BLaER1 treated with 17β-estradiol and CSF1 and Interleukin-3, amounts not matched to agents 10 nM and 100 nM (cell line): ENCODE measurements around the gene RHNO1.
A peak's percentile ranks its signal among the peaks of the same experiment; 100 is the strongest.

Source experiments
- H3K27ac ChIP-seq, 11 experiments: shearing (Covaris generic); formaldehyde crosslinking; 2 replicates each; pipeline ENCODE4 v1.8.1; 2022
- H3K27me3 ChIP-seq, 11 experiments: shearing (Covaris generic); formaldehyde crosslinking; 2 replicates each; pipeline ENCODE4 v1.8.1; 2022
- H3K36me3 ChIP-seq, 11 experiments: shearing (Covaris generic); formaldehyde crosslinking; 2 replicates each; pipeline ENCODE4 v1.8.1; 2022
- H3K4me1 ChIP-seq, 10 experiments: shearing (Covaris generic); formaldehyde crosslinking; 2 replicates each; pipeline ENCODE4 v1.8.1; 2022
- H3K4me2 ChIP-seq, 11 experiments: shearing (Covaris generic); formaldehyde crosslinking; 2 replicates each; pipeline ENCODE4 v1.8.1; 2022
- H3K4me3 ChIP-seq, 10 experiments: shearing (Covaris generic); formaldehyde crosslinking; 2 replicates each; pipeline ENCODE4 v1.8.1; 2022
- H3K9ac ChIP-seq, 11 experiments: shearing (Covaris generic); formaldehyde crosslinking; 2 replicates each; pipeline ENCODE4 v1.8.1; 2022
- H3K9me3 ChIP-seq, 11 experiments: shearing (Covaris generic); formaldehyde crosslinking; replicated peaks in 1 of 11; 2 replicates each; pipeline ENCODE4 v1.8.1; 2022
- H4K20me1 ChIP-seq, 11 experiments: shearing (Covaris generic); formaldehyde crosslinking; 2 replicates each; pipeline ENCODE4 v1.8.1; 2022
- Cebpa-rat ChIP-seq, 11 experiments: shearing (Covaris generic); IDR thresholded peaks; 2 replicates each; pipeline ENCODE4 v1.8.1; 2022

The RHNO1 gene

DNA sequence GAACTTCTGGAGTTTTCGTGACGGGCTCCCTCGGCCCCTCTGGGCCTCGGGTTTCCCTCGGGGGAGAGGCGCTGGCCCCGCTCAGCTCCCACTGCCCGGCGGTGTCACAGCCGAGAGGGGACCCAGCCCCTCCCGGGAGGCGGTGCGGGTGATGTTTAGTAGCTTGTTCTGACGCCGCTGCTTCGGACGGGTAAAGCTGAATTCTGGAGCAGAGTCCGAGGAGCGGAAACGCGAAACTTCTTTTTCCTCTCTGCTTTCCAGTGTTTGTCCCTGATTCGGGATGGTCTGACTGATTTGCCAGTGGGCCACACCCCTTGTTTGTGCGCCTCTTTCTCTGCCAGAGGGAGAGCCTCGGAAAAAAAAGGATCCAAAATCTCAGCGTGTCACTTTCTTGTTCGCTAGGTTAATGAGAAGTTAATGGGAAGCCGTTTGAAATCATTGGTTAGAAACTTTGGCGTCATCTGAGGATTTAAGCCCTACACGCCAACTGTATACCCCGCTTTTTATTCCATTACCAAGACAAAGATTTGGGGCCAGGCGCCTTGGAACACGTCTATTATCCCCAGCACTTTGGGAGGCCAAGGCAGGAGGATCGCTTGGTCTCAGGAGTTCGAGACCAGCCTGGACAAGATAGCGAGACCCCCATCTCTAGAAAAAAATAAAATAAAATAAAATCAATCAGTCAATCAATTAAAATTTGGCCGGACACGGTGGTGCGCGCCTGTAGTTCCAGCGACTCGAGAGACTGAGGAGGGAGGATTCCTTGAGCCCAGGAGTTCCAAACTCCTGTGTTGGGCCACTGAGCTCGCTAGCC, 14.4 kb downstream of the RHNO1 start:
- Histone ChIP-seq H3K9ac (peak overlapping the region; percentile 77 to 90 (median 85)), H3K9me3 (no peaks in the 10 kb centered on the region), H3K4me1 (peaks cover 17 to 27% (median 25%) of the 10 kb centered on the region in 10 experiments), H3K27ac (peak overlapping the region; percentile 26 to 84 (median 72); a peak in 21 of 22 replicates), H3K27me3 (no peaks in the 10 kb centered on the region), H4K20me1 (peaks cover 0 to 18% (median 0%) of the 10 kb centered on the region in 11 experiments; a peak in 4 of 22 replicates), H3K4me2 (peak overlapping the region; percentile 79 to 94 (median 89)), H3K4me3 (peak overlapping the region; percentile 77 to 90 (median 86)), H3K36me3 (peaks cover 23 to 34% (median 30%) of the 10 kb centered on the region in 11 experiments; a peak in 21 of 22 replicates)
- no peak for TF ChIP-seq Cebpa-rat (IDR thresholded peaks at IDR 0.05)

DNA sequence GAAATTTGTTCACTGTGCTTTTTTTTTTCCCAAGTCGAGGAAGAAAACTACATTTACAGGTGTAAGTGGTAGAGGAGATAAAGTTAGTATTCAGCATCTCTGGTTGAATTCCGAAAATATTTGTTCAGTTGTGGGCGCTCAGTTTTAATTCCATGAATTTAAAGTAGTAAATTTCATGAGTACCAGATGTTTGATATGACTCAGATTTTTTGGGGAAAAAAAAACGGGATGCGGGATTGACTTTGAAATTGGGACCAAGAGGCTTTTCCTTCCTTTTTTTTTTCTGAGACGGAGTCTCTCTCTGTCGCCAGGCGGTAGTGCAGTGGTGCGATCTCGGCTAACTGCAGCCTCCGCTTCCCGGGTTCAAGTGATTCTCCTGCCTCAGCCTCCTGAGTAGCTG, 15.2 kb downstream of the RHNO1 start:
- peak overlapping the region in 1 of 11 experiments; percentile 86; a peak in 2 of 22 replicates for H3K9ac ChIP-seq
- no peak overlapping the region for H3K27ac ChIP-seq
- no peaks in the 10 kb centered on the region for H3K9me3 ChIP-seq
- peaks cover 0 to 12% (median 0%) of the 10 kb centered on the region in 11 experiments; a peak in 3 of 22 replicates for H4K20me1 ChIP-seq
- peak overlapping the region in 2 of 10 experiments; percentile 81 to 90; a peak in 3 of 20 replicates for H3K4me3 ChIP-seq
- H3K4me1 ChIP-seq, result peaks cover 17 to 27% (median 25%) of the 10 kb centered on the region in 10 experiments
- no peaks in the 10 kb centered on the region for H3K27me3 ChIP-seq
- no peak for TF ChIP-seq Cebpa-rat (IDR thresholded peaks at IDR 0.05)
- peak overlapping the region; percentile 79 to 94 (median 89); a peak in 20 of 22 replicates for H3K4me2 ChIP-seq
- peaks cover 15 to 30% (median 23%) of the 10 kb centered on the region in 11 experiments; a peak in 21 of 22 replicates for H3K36me3 ChIP-seq

DNA sequence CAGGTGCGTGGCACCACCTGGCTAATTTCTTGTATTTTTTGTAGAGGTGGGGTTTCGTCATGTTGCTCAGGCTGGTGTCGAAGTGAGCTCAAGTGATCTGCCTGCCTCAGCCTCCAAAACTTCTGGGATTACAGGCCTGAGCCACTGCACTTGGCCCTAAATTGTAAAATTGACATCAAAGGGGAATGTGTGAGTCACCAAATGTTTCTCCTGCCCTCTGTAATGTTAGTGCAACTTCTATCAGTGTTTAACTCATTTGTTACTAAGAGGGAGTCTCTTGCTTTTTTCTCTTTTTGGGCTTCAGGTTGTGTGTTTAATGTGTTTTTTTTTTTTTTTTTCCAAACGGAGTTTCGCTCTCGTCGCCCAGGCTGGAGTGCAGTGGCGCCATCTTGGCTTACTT, 16.0 kb downstream of the RHNO1 start:
- Histone ChIP-seq H3K9ac (no peak overlapping the region), H3K27me3 (no peaks in the 10 kb centered on the region), H3K4me2 (peak overlapping the region in 5 of 11 experiments; percentile 8 to 94 (median 88); a peak in 5 of 22 replicates), H3K27ac (no peak overlapping the region), H3K9me3 (no peaks in the 10 kb centered on the region), H3K4me1 (peaks cover 17 to 27% (median 25%) of the 10 kb centered on the region in 10 experiments), H4K20me1 (peaks cover 0 to 7% (median 0%) of the 10 kb centered on the region in 11 experiments; a peak in 3 of 22 replicates), H3K4me3 (no peak overlapping the region), H3K36me3 (peaks cover 7 to 26% (median 15%) of the 10 kb centered on the region in 11 experiments; a peak in 20 of 22 replicates)
- no peak for TF ChIP-seq Cebpa-rat (IDR thresholded peaks at IDR 0.05)

DNA sequence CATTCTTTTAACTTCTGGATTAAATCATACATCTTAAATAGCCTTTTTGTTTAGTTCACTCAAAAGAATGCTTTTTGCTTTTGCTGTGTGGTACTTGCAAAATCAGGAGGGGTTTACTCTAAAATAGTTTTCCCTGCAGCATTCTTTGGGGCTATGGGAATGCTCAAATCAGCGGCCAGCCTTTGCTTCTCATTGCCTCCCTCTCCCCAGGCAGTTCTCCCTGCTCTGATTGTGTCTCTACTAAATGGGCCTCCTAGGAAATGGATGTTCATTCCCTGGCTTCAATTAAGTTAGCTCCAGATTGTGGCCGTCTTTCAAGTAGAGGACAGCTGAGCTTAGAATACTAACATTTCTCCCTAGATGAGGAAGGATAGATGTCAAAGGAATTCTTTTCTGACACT, 18.0 kb downstream of the RHNO1 start:
- Histone ChIP-seq H3K27ac (no peak overlapping the region), H3K4me2 (no peak overlapping the region), H4K20me1 (peaks cover 0 to 7% (median 0%) of the 10 kb centered on the region in 11 experiments; a peak in 2 of 22 replicates), H3K4me1 (peaks cover 13 to 23% (median 22%) of the 10 kb centered on the region in 10 experiments), H3K27me3 (no peaks in the 10 kb centered on the region), H3K36me3 (peaks cover 0 to 8% (median 0%) of the 10 kb centered on the region in 11 experiments; a peak in 3 of 22 replicates), H3K9me3 (no peaks in the 10 kb centered on the region), H3K4me3 (no peak overlapping the region), H3K9ac (no peak overlapping the region)
- no peak for TF ChIP-seq Cebpa-rat (IDR thresholded peaks at IDR 0.05)

DNA sequence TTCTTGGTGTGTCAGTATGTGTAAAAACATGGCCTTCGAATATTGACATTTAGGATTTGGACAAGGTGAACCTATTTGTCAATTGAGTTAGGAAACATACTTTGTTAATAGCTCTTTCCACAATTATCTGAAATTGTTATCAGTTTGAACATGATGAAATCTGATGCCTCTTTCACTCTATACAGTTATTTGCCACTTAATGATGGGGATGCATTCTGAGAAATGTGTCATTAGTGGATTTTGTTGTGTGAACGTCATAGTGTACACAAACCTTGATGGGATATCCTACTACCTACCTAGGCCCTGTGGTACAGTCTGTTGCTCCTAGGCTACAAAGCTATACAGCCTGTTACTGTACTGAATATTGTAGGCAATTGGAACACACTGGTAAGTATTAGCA, 18.5 kb downstream of the RHNO1 start:
- Histone ChIP-seq H3K27me3 (no peaks in the 10 kb centered on the region), H3K9me3 (no peaks in the 10 kb centered on the region), H3K36me3 (peaks cover 0 to 8% (median 0%) of the 10 kb centered on the region in 11 experiments; a peak in 3 of 22 replicates), H3K4me1 (peaks cover 9 to 20% (median 18%) of the 10 kb centered on the region in 10 experiments), H3K4me2 (no peak overlapping the region), H3K27ac (no peak overlapping the region), H3K4me3 (no peak overlapping the region), H3K9ac (no peak overlapping the region), H4K20me1 (peaks cover 0 to 8% (median 0%) of the 10 kb centered on the region in 11 experiments; a peak in 4 of 22 replicates)
- TF ChIP-seq Cebpa-rat (IDR thresholded peaks at IDR 0.05), result no peak

DNA sequence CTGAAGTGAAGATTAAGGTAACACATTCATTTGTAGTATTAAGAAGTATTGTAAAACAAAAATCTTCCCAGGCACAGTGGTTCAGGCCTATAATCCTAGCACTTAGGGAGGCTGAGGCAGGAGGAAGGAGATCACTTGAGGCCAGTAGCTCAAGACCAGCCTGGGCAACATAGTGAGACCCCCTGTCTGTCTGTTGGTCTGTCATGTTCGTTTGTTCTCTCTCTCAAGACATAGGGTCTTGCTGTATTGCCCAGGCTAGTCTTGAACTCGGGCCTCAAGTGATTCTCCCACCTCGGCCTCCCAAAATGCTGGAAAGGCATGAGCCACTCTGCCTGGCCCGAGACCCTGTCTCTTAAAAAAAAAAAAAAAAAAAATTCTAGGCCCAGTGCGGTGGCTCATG, 20.4 kb downstream of the RHNO1 start:
- Histone ChIP-seq H4K20me1 (peaks cover 0 to 17% (median 0%) of the 10 kb centered on the region in 11 experiments; a peak in 4 of 22 replicates), H3K36me3 (peaks cover 0 to 8% (median 0%) of the 10 kb centered on the region in 11 experiments; a peak in 3 of 22 replicates), H3K4me1 (peaks cover 0 to 9% (median 7%) of the 10 kb centered on the region in 10 experiments; a peak in 14 of 20 replicates), H3K4me3 (no peak overlapping the region), H3K9ac (no peak overlapping the region), H3K4me2 (no peak overlapping the region), H3K27me3 (no peaks in the 10 kb centered on the region), H3K27ac (no peak overlapping the region), H3K9me3 (no peaks in the 10 kb centered on the region)
- no peak for TF ChIP-seq Cebpa-rat (IDR thresholded peaks at IDR 0.05)

DNA sequence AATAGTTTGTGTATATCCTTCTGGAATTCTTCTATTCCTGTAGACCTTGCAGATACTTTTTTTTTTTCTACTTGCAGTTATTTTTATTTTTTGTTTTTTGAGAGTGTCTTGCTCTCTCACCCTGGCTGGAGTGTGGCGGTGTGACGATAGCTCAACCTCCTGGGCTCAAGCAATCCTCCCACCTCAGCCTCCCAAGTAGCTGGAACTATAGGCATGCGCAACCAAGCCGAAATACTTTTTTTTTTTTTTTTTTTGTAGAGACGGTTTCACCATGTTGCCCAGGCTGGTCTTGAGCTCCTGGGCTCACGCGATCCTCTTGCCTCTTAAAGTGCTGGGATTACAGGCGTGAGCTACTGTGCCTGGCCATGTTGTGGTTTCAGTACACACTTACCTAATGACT, 23.6 kb downstream of the RHNO1 start:
- no peaks in the 10 kb centered on the region for H3K9me3 ChIP-seq
- no peak overlapping the region for H3K4me3 ChIP-seq
- peaks cover 0 to 8% (median 0%) of the 10 kb centered on the region in 11 experiments; a peak in 3 of 22 replicates for H3K36me3 ChIP-seq
- peaks cover 0 to 18% (median 0%) of the 10 kb centered on the region in 11 experiments; a peak in 4 of 22 replicates for H4K20me1 ChIP-seq
- H3K9ac ChIP-seq, result no peak overlapping the region
- H3K27ac ChIP-seq, result no peak overlapping the region
- H3K4me2 ChIP-seq, result no peak overlapping the region
- no peak for TF ChIP-seq Cebpa-rat (IDR thresholded peaks at IDR 0.05)
- peaks cover 0 to 11% (median 8%) of the 10 kb centered on the region in 10 experiments; a peak in 10 of 20 replicates for H3K4me1 ChIP-seq
- H3K27me3 ChIP-seq, result no peaks in the 10 kb centered on the region

DNA sequence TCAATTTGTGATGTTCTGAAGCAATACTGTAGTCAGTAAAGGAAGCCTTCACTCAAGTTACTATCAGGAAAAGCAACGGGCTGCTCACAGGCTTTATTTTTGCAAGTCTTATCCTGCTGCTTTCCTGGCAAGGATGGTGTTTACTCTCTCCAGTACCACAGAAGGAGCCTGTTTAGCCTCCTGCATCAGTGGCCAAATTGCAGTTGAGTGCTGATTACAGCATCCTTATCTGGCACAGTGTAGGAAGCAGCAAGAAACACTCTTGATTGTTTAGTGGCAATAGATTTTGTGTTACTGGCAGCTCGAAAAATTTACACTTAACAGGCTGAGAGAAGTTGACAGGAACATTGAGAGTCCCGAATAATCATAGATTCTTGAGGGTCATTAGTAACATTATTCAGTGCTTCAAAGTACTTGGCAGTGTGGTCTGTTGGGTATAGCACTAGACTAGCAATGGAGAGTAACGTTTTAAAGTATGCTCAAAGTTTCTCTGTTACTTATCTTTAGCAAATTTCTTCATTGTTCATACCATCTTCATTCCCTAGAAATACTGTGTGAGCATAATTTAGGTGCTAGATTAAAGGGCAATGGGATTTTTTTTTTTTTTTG, 25.4 kb downstream of the RHNO1 start:
- Histone ChIP-seq H3K4me3 (no peak overlapping the region), H3K4me2 (no peak overlapping the region), H3K9me3 (no peaks in the 10 kb centered on the region), H3K27me3 (no peaks in the 10 kb centered on the region), H4K20me1 (peaks cover 0 to 18% (median 0%) of the 10 kb centered on the region in 11 experiments; a peak in 5 of 22 replicates), H3K9ac (no peak overlapping the region), H3K4me1 (peaks cover 0 to 11% (median 8%) of the 10 kb centered on the region in 10 experiments; a peak in 10 of 20 replicates), H3K27ac (no peak overlapping the region), H3K36me3 (peaks cover 0 to 5% (median 0%) of the 10 kb centered on the region in 11 experiments; a peak in 2 of 22 replicates)
- TF ChIP-seq Cebpa-rat (IDR thresholded peaks at IDR 0.05), result no peak
